GM19043 (cell line): ENCODE measurements around the gene CTXN2.
A peak's percentile ranks its signal among the peaks of the same experiment; 100 is the strongest.

Experiments
- ATAC-seq: cut with Tn5 transposase; IDR thresholded peaks from one replicate; pipeline ENCODE4 v1.9.1; 2021; ENCODE audit warnings: low read depth; ENCODE audit not compliant: unreplicated experiment

Gene CTXN2

DNA sequence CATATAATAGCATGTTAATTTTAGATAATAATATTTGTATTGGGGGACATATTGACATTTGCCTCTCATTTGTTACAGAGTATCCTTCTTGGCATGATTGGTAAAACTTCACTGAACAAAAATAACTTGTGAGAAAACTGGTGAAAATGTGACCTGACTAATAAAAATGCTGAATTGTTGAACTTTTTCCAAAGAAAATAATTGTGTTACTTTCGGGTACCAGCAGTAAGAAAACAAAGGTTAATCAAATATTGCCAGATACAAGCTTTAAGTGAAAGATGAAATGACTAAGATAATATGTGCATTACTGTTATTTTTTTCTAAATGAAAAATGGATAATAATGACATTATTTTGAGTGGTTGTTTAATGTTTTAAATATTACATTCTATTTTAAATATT is 29.8 kb downstream of the CTXN2 start:
- ATAC-seq, result no peak

DNA sequence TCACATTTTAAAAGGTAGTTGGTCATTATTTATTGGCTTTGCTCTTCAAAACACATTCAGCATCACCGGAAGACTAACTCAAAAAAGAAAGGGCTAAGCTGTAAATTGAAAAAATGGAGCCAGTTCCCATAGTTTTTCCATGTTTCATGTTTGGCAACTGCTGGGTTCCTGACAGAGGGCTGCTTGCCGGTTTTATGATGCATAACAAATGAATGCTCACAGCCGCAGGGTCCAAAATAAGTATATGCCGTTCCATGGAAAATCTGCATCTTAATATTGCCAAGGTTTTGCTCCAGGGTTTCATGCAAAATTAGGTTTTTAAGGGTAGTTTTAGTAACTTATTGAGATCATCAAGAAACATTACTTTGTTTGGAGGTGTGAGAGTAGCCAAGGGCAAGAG is 30.4 kb downstream of the CTXN2 start:
- ATAC-seq, result no peak

DNA sequence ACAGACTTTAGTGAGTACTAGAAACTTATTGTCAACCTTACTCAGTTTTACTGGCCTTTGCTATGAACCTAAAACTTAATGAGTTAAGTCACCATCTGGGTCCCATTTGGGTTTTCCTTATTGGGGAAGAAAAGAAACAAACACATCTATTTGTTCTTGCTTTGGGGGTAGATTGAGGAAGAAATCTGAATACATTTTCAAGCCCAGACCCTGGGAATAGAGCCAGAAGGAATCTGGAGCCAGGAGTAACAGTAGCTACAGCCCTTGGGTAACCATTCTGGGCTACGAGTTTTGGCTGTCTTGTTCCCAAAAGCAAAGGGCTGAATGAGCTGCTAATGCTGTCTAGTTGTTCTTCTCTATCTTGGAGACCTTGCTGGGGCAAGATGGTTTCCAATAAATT is 31.2 kb downstream of the CTXN2 start:
- no peak for ATAC-seq

DNA sequence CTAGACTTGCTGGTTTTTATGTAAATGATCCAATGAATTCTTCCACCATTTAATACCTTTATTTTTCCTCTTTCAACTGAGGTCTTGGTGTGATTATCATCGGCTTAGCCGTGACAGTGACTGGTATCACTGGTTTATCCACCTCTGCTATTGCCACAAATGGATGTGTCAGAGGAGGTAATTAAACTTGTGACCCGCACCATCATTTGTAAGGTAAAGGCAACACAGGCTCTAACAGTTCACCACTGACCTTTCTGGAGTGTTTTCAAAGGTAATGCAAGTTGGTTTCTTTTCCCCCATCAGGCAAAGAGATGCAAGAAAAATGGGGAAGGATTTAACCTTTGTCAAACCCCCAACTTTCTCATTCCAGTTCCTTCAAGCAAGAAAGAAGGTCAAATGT is 34.3 kb downstream of the CTXN2 start:
- no peak for ATAC-seq

DNA sequence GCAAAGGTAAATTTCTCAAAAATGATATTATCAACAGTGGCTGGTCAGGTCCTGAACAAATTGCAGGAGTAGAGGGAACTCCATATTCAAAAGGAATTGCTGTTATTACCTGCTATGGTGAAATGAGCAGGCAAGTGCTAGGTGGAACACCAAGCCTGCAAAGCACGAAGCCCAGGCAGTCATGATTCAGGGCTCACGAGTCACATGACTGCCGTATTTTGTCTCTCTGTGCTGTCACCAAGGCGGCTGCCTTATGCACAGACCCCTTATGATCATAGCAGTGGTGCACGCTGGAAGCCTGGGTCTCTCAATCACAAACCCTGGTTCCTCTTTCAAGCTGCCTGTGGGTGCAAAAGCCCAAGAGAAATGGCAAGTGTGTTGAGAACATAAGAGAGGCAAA is 39.0 kb downstream of the CTXN2 start:
- ATAC-seq, result no peak

DNA sequence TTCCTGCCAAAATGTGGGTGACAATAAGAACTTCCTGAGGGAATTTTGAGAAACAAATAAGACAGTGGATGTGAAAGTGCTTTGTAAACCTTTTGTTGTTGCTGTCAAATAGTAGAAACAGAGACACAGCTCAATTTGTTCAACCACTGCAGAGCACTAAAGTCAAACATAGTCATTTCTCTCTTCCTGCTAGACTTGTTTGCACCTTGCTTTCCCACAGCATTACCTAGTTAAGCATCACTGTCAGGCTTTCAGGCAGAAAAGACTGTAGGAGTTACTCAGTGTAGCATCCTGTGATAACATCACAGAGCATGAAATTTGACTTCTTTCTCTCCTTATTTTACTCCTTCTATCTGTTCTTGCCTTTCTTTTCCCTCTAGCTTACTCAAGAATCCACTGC is 41.8 kb downstream of the CTXN2 start:
- ATAC-seq, result no peak

DNA sequence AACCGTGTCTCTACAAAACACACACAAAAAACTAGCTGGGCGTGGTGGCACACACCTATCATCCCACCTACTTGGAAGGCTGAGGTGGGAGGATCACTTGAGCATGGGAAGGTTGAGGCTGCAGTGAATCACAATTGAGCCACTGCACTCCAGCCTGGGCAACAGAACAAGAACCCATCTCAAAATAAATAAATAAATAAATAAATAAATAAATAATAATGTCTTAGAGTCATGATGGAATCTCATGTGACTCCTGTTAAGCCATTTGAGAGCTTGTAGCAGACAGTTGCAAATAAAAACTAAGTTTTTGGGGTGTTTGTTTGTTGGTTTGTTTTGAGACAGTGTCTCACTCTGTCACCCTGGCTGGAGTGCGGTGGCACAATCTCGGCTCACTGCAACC is 47.9 kb downstream of the CTXN2 start:
- ATAC-seq, result no peak

DNA sequence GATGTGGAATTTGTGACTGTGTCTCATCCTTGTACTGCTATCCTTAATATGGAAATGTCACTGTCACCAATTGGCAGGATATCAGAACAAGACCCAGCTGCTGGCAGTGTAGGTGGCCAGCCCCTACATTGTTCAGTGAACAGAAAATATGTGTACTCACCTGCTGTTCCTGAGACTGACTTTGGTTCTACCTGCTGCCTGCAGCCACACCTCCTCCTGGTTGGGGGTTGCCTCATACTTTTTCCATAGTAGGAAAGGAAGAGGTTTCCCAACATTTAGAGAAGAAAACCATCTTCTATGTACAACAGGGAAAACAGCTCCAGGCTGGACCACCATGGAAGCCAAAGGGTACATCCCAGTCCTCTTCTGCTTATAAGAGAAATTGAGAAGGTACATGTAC is 50.5 kb downstream of the CTXN2 start:
- ATAC-seq, result no peak

DNA sequence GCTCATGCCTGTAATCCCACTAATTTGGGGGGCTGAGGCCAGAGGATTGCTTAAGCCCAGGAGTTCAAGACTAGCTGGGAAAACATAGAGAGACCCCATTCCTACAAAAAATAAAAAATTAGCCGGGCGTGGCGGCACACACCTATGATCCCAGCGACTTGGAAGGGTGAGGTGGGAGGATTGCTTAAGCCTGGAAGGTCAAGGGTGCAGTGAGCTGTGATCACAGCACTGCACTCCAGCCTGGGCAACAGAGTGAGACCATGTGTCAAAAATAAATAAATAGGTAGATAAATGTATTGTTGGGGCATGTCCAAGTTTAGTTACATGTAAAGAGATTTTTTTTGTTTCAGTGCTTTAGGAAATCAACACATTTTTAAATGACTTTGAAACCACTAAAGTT is 51.1 kb downstream of the CTXN2 start:
- ATAC-seq, result no peak

DNA sequence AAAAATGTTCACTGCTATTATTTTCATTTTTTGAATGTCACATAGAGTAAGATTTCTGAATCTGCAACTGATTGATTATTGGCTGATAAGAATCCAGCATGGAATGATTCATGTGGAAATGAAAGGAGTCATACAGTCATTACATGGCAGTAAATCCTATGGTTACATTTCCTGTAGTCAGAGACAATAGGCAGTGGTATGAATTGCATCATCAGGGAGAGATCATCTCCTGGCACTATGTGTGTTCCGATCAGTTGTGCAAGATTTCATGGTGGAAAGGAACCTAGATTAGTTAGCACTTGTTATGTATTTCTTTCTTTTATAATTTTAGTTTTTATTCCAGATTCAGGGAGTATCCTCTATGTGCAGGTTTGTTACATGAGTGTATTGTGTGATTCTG is 53.5 kb downstream of the CTXN2 start:
- no peak for ATAC-seq

DNA sequence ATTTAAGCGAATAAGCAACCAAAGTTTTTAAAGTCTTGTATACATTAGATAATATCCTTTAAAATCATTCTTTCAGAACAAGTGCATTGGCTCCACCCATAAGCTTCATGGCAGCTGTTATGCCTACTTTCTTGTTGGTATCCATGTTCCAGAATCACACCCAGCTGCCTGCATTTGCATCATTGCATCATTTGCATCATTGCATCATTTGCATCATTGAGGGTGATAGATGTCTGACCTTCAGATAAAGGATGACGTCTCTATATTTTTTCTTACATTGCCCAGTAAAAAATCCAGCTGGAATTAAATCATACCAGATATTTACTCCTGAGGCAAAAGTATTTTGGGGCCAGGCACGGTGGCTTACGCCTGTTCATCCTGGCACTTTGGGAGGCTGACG is 56.9 kb downstream of the CTXN2 start:
- no peak for ATAC-seq

DNA sequence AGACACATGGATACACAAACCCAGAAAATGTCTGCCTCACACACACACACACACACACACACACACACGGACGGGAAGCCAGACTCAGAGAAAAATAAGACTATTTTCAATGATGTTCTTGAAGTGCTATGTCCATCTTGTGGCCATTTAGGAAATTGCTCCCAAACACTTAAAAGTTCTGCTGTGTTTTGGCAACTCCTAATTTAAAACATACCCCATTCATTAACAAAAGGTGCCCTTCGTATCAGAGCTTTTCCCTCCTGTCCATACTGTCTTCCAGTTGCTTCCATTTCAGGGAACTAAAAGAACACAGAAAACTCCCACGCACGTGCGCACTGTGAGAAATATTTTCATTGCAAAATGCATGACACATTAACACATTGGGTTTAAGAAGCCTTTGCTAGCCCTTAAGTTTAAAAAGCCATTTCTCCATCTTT is 59.2 kb downstream of the CTXN2 start:
- ATAC-seq, result peak; percentile 66

DNA sequence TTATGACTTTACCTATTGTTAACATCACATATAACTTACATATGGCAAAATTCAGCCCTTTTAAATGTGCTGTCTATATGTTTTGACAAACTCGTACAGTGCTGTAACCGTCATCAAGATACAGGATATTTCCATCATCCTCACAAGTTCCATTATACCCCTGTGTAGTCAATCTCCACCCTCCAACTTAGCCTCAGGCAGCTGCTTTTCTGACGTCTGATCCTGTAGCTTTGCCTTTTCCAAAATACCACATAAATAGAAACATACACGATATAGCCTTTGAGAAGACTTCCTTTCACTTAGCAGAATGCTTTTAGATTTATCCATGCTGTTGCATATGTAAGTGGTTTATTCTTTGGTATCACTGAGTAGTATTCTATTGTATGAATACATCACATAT is 61.7 kb downstream of the CTXN2 start:
- ATAC-seq, result no peak
